GM18861 (cell line): Measurements from ENCODE around the gene IFT43.

Experiments
- ATAC-seq: cut with Tn5 transposase; IDR thresholded peaks from one replicate; pipeline ENCODE4 v1.9.1; 2021; ENCODE audit not compliant: unreplicated experiment

Gene IFT43

GRCh38 chr14:75979648-75980565 lies 5.7 kb upstream of the IFT43 start:
- ATAC-seq = no peak

GRCh38 chr14:75980856-75981255 lies 4.7 kb upstream of the IFT43 start:
- ATAC-seq = no peak

GRCh38 chr14:75981426-75982265 lies 3.9 kb upstream of the IFT43 start, which contains the start of gene TGFB3:
TSS of gene TGFB3 (minus strand) at chr14:75981995. CDS start at chr14:75980893, 1,102 bp downstream.
- peak; percentile 44 for ATAC-seq

GRCh38 chr14:75982266-75983018 lies 3.1 kb upstream of the IFT43 start:
- peak; percentile 39 for ATAC-seq

GRCh38 chr14:75983019-75983358 lies 2.6 kb upstream of the IFT43 start:
- ATAC-seq = no peak

GRCh38 chr14:75984674-75985073 lies 889 bp upstream of the IFT43 start:
- ATAC-seq = no peak

GRCh38 chr14:75986439-75986765 lies 839 bp downstream of the IFT43 start:
- no peak for ATAC-seq

- ATAC-seq = no peak
These were observed 1.8 kb downstream of the IFT43 start for GRCh38 chr14:75987201-75987970.

- ATAC-seq = no peak
These were observed 3.6 kb downstream of the IFT43 start for GRCh38 chr14:75989134-75989533.

- no peak for ATAC-seq
These were observed 4.7 kb downstream of the IFT43 start for GRCh38 chr14:75990297-75990696.

GRCh38 chr14:75991753-75992152 lies 6.2 kb downstream of the IFT43 start:
- ATAC-seq = no peak

- peak; percentile 75 for ATAC-seq
These were observed 8.0 kb downstream of the IFT43 start for GRCh38 chr14:75993567-75994041.

- no peak for ATAC-seq
These were observed 9.9 kb downstream of the IFT43 start for GRCh38 chr14:75995372-75996041.

GRCh38 chr14:75996488-75996887 lies 10.9 kb downstream of the IFT43 start:
- ATAC-seq = no peak

- ATAC-seq = no peak
These were observed 14.1 kb downstream of the IFT43 start for GRCh38 chr14:75999511-76000190.

GRCh38 chr14:76002383-76002782 lies 16.8 kb downstream of the IFT43 start:
- no peak for ATAC-seq

GRCh38 chr14:76006253-76006652 lies 20.7 kb downstream of the IFT43 start:
- ATAC-seq = no peak

- ATAC-seq = no peak
These were observed 21.8 kb downstream of the IFT43 start for GRCh38 chr14:76007379-76007778.

GRCh38 chr14:76007852-76008251 lies 22.3 kb downstream of the IFT43 start:
- no peak for ATAC-seq
